Measurements from ENCODE around the gene STPG2.

GRCh38 chr4:98068495-98068894 lies 74.8 kb downstream of the STPG2 start:
- TF ChIP-seq, protein P1, sequence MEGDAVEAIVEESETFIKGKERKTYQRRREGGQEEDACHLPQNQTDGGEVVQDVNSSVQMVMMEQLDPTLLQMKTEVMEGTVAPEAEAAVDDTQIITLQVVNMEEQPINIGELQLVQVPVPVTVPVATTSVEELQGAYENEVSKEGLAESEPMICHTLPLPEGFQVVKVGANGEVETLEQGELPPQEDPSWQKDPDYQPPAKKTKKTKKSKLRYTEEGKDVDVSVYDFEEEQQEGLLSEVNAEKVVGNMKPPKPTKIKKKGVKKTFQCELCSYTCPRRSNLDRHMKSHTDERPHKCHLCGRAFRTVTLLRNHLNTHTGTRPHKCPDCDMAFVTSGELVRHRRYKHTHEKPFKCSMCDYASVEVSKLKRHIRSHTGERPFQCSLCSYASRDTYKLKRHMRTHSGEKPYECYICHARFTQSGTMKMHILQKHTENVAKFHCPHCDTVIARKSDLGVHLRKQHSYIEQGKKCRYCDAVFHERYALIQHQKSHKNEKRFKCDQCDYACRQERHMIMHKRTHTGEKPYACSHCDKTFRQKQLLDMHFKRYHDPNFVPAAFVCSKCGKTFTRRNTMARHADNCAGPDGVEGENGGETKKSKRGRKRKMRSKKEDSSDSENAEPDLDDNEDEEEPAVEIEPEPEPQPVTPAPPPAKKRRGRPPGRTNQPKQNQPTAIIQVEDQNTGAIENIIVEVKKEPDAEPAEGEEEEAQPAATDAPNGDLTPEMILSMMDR (IDR thresholded peaks at IDR 0.05; ENCODE audit: low read depth, low read length), result no peak
- TF ChIP-seq EZH2phosphoT487 (IDR thresholded peaks at IDR 0.05; ENCODE audit: low read depth), result no peak

All from OCI-LY3 (cell line).